K562 (cell line): ENCODE data around the gene MED13L. TPM values are rescaled to one million over a fixed set of nuclear protein-coding genes. Genes with fewer than 3 reads are reported as not detected.

ENCODE experiments used
- ATAC-seq: fragments of 200-7000 bp; cut with Tn5 transposase; 3 replicates; pipeline ENCODE4 v1.9.1; 2020; ENCODE audit warnings: moderate library complexity
- BruUV-seq: library from RNA; stranded (reverse); fragments of 400-500 nt; replicated peaks from 2 replicates; lab custom pipeline; 2021; lab: Mats Ljungman, UMichigan
- CTCF ChIA-PET: fragments of 300-600 bp; formaldehyde crosslinking; extraction: SDS; loops from one replicate; lab custom pipeline; 2021; ENCODE audit warnings: low intra/inter-chr PET ratio; lab: Yijun Ruan, JAX
- POLR2A ChIA-PET: fragments of 300-600, 350-650 bp; sonication (Branson Sonifier 250); formaldehyde crosslinking; extraction: SDS; loops from one replicate; lab custom pipeline; 2021; ENCODE audit warnings: antibody characterized with exemption, inconsistent platforms; lab: Yijun Ruan, JAX
- DNase-seq, 4 experiments: peaks; one replicate each; pipeline versions ENCODE4 v3.0.0 to v3.0.0-alpha.2; 2011 to 2018; ENCODE audit warnings: low spot score in 3 of 4, mixed read lengths in 3 of 4; ENCODE audit errors: extremely low read depth in 1 of 4
- FAIRE-seq: peaks from 2 replicates; lab custom pipeline; 2011; peaks lifted over from hg19 to GRCh38; lab: Jason Lieb, UNC
- H2AFZ ChIP-seq: 2 replicates; pipeline ENCODE4 v1.6.0; 2011; ENCODE audit warnings: low read depth, low read length, control low read depth, inconsistent platforms
- H3K27ac ChIP-seq: fragments of 200-600 bp; 3 replicates; pipeline ENCODE4 v1.8.0; 2011; ENCODE audit warnings: low read depth, mild to moderate bottlenecking, control low read depth, inconsistent platforms, low read length, moderate library complexity, mixed read lengths; ENCODE audit errors: extremely low read depth
- H3K27me3 ChIP-seq, 2 experiments: fragments of 300-600 bp in 1 of 2; 2 replicates in 1 of 2; 3 replicates in 1 of 2; pipeline versions ENCODE4 v1.6.0 to v1.8.0; 2011; ENCODE audit warnings: inconsistent platforms in 2 of 2, low read length in 2 of 2, mild to moderate bottlenecking in 1 of 2, mixed read lengths in 1 of 2, moderate library complexity in 1 of 2; ENCODE audit not compliant: control insufficient read depth in 2 of 2, insufficient read depth in 2 of 2
- H3K36me3 ChIP-seq: fragments of 300-600 bp; 3 replicates; pipeline ENCODE4 v1.8.0; 2011; ENCODE audit warnings: mild to moderate bottlenecking, low read length, inconsistent platforms; ENCODE audit not compliant: control insufficient read depth, insufficient read depth
- H3K4me1 ChIP-seq, 2 experiments: fragments of 200-600 bp in 1 of 2; replicated peaks in 1 of 2; 2 replicates in 1 of 2; 3 replicates in 1 of 2; pipeline versions ENCODE4 v1.5.1 to v1.8.0; 2011; ENCODE audit warnings: inconsistent platforms in 2 of 2, low read length in 2 of 2, mild to moderate bottlenecking in 1 of 2, mixed read lengths in 1 of 2, moderate library complexity in 1 of 2; ENCODE audit not compliant: control insufficient read depth in 2 of 2, insufficient read depth in 2 of 2
- H3K4me2 ChIP-seq: 2 replicates; pipeline ENCODE4 v1.6.1; 2011; ENCODE audit warnings: low read length, control low read depth, inconsistent platforms, mixed read lengths; ENCODE audit not compliant: insufficient read depth
- H3K4me3 ChIP-seq: fragments of 200-600 bp; sonication (generic), shearing (Covaris generic); 2 replicates; pipeline ENCODE4 v1.5.1; 2016; ENCODE audit warnings: control low read depth, inconsistent platforms
- H3K79me2 ChIP-seq: fragments of 200-600 bp; 3 replicates; pipeline ENCODE4 v1.8.0; 2011; ENCODE audit warnings: low read length, inconsistent platforms; ENCODE audit not compliant: control insufficient read depth, insufficient read depth
- H3K9ac ChIP-seq, 2 experiments: 2 replicates each; pipeline versions ENCODE4 v1.6.0 to v1.6.1; 2011; ENCODE audit warnings: low read depth in 2 of 2, low read length in 2 of 2, control low read depth in 1 of 2, inconsistent platforms in 1 of 2, mild to moderate bottlenecking in 1 of 2, mixed read lengths in 1 of 2; ENCODE audit not compliant: insufficient read depth in 1 of 2
- H3K9me1 ChIP-seq: one replicate; pipeline ENCODE4 v1.6.0; 2011; ENCODE audit warnings: inconsistent platforms, mild to moderate bottlenecking, low read length, moderate library complexity; ENCODE audit not compliant: control insufficient read depth, insufficient read depth
- H3K9me3 ChIP-seq: replicated peaks from 2 replicates; pipeline ENCODE4 v1.5.1; 2011; ENCODE audit warnings: low read depth, low read length, inconsistent platforms; ENCODE audit not compliant: control insufficient read depth, insufficient read depth
- H4K20me1 ChIP-seq: replicated peaks from 2 replicates; pipeline ENCODE4 v1.6.1; 2011; ENCODE audit warnings: low read length, inconsistent platforms, mixed read lengths; ENCODE audit not compliant: control insufficient read depth, insufficient read depth
- MNT ChIP-seq, 2 experiments: fragments of 450-650 bp; conservative IDR thresholded peaks; 2 replicates each; pipeline ENCODE4 v1.6.1; 2017; ENCODE audit warnings: mild to moderate bottlenecking in 2 of 2, moderate library complexity in 2 of 2
- RBM17 ChIP-seq: fragments of 200-400 bp; formaldehyde crosslinking; IDR thresholded peaks from 2 replicates; pipeline ENCODE4 v1.6.1; 2017; ENCODE audit warnings: low read depth, mild to moderate bottlenecking, low read length, borderline replicate concordance
- TAF9B ChIP-seq: fragments of 450-650 bp; IDR thresholded peaks from 2 replicates; pipeline ENCODE4 v1.6.1; 2018; ENCODE audit warnings: mild to moderate bottlenecking; ENCODE audit not compliant: partially characterized antibody
- TFE3 ChIP-seq: fragments of 450-650 bp; formaldehyde crosslinking; IDR thresholded peaks from 2 replicates; pipeline ENCODE4 v1.4.0; 2020; ENCODE audit warnings: mild to moderate bottlenecking, mixed read lengths
- ZBTB40 ChIP-seq, 2 experiments: fragments of 450-650 bp in 1 of 2; sonication (generic) in 1 of 2; formaldehyde crosslinking in 1 of 2; IDR thresholded peaks; 2 replicates each; pipeline versions ENCODE4 v1.7.1 to v1.9.0; 2016 to 2022; ENCODE audit warnings: inconsistent platforms in 1 of 2, mild to moderate bottlenecking in 1 of 2, missing genetic modification reagents in 1 of 2
- WGBS: fragments of 100-300 bp; shearing (Covaris generic); methylation state at CpG from one replicate; pipeline ENCODE4 v1.1.6; 2016; ENCODE audit warnings: low coverage, mixed read lengths; ENCODE audit not compliant: insufficient coverage; ENCODE audit errors: missing lambda C conversion rate; 5-methylcytosine and 5-hydroxymethylcytosine counted together
- in situ Hi-C: fragments of 300-500 bp; cut with MboI; formaldehyde crosslinking; loops from 4 replicates; pipeline ENCODE4 v1.15.0; 2018; ENCODE audit warnings: inconsistent platforms, mixed read lengths
- intact Hi-C: fragments of 100-400 bp; cut with micrococcal nuclease; formaldehyde crosslinking; loops from 2 replicates; pipeline ENCODE4 v1.14.2; 2022
- polyA plus RNA-seq, 8 experiments: library from polyadenylated mRNA; depleted of rRNA in 4 of 8; stranded (reverse) in 5 of 8; unstranded in 3 of 8; fragments of >200 nt; fragmentation: Nextera tagmentation in 2 of 8; fragmentation: Illumina TruSeq in 1 of 8; extraction: Ambion mirVana in 2 of 8; extraction: Trizol in 1 of 8; gene quantifications; 2 replicates each; pipeline versions ENCODE4 v1.2.1 to v1.2.3, GENCODE V29; 2011 to 2014; ENCODE audit warnings: inconsistent platforms in 1 of 8, missing spikeins in 1 of 8
- total RNA-seq, 7 experiments: library from RNA; depleted of rRNA in 6 of 7; stranded (reverse); fragments of >200 nt in 6 of 7; fragmentation: Illumina TruSeq in 2 of 7; extraction: Trizol in 2 of 7; gene quantifications; 2 replicates each; pipeline versions ENCODE4 v1.2.1 to v1.2.3, GENCODE V29; 2011 to 2021; ENCODE audit warnings: low replicate concordance in 1 of 7

Gene MED13L
- total and polyA plus RNA-seq, 9 of the 15 experiments (the other 6 are each of a cell fraction or from before 2014, with no cell fraction given), result 13.4 to 90.3 (median 36.9) TPM

- no peak for TF ChIP-seq TFE3
- TF ChIP-seq, all 486 proteins: peak for 15
Measured at GRCh38 chr12:116160231-116160630, 117.3 kb downstream of the MED13L start (continued).

GRCh38 chr12:116159593-116160200, 117.8 kb downstream of the MED13L start:
- H3K4me1 ChIP-seq, result peaks cover 7 to 46% of the 10 kb centered on the region in 2 experiments; a peak in 4 of 5 replicates
- H3K79me2 ChIP-seq, result peaks cover 100% of the 10 kb centered on the region
- POLR2A ChIA-PET, result interaction anchor here (1.2 kb wide), 1 partner anchor 12 kb away, joined by 4 read pairs; no protein-coding TSS in a partner anchor

More at GRCh38 chr12:116159593-116160200, 117.8 kb downstream of the MED13L start:
- no TSS peak for BruUV-seq
- DNase-seq, result no peak
- WGBS, result 84% methylated on average over 2 of the region's 2 CpGs
- H4K20me1 ChIP-seq, result peaks cover 5% of the 10 kb centered on the region; the same call in 1 of the 2 replicates
- no peaks in the 10 kb centered on the region for H3K36me3 ChIP-seq
- TF ChIP-seq ZBTB40 (IDR thresholded peaks at IDR 0.05) (peak; percentile 58), ZBTB40 (CRISPR knock-in tag; IDR thresholded peaks at IDR 0.05) (no peak), MNT (conservative IDR thresholded peaks at IDR 0.05) (no peak), RBM17 (no peak), TAF9B (no peak)
- TF ChIP-seq, all 486 proteins: peak for 1
- no peak overlapping the region for H3K4me2 ChIP-seq
- FAIRE-seq (no peak), ATAC-seq (no peak)
- H3K4me3 ChIP-seq, result no peak overlapping the region
- no peaks in the 10 kb centered on the region for H3K9me3 ChIP-seq
- no peak overlapping the region for H2AFZ ChIP-seq
- H3K9me1 ChIP-seq, result no peaks in the 10 kb centered on the region
- in situ Hi-C loops, result no loop called here
- H3K27me3 ChIP-seq, result no peaks in the 10 kb centered on the region
- 0 out of 4 replicates have a peak overlapping the region, but pooled peaks of 1 of the 2 experiments have one; percentile 19 for H3K9ac ChIP-seq
- H3K27ac ChIP-seq, result no peak overlapping the region
- intact Hi-C loops, result no loop called here
- CTCF ChIA-PET, result no interaction called here
